GM12874 (cell line): ENCODE data around the gene HOXC9.

Source experiments
- TF ChIP-seq, protein P1 (sequence below): IDR thresholded peaks from 2 replicates; pipeline ENCODE4 v1.5.1; 2011; ENCODE audit warnings: low read depth, mild to moderate bottlenecking, control low read depth, low read length, moderate library complexity; ENCODE audit not compliant: insufficient read depth

HOXC9 gene

DNA sequence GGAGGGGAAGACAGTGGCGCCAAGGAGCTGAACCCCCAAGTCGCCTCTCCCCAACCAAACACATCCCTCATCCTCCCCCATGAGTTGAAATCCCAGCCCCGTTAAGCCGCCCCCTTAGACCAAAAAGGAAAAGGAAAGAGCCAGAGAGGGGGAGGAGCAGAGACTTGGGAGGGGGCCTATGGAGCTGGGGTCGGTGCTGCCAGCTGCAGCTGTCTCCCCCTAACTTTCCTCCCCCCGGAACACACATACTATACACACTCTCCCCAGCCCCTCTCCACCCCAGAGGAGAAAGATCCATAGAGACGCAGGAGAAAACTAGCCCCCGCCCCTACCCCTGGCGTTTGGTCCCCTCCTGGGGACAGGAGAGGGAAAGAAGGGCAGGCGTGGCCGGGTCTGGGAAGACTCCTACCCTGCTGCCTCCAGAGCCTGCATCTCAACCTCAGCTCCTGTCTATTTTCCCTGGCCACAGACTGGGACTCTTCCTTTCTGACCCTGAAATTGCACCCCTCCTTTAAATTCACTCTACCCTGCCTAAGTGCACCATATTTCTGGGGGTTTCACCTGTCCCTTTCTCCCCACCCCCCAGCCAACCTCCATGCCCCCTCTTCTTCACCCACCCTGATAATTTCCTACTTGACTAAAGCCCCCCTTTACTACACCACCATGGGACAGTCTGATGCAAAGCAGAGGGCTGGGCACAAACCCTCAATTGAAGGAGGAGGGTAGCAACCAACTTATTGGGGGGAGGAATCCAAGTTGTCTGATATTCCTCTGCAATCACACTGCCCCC, 1.7 kb upstream of the HOXC9 start:
- TF ChIP-seq, protein P1, sequence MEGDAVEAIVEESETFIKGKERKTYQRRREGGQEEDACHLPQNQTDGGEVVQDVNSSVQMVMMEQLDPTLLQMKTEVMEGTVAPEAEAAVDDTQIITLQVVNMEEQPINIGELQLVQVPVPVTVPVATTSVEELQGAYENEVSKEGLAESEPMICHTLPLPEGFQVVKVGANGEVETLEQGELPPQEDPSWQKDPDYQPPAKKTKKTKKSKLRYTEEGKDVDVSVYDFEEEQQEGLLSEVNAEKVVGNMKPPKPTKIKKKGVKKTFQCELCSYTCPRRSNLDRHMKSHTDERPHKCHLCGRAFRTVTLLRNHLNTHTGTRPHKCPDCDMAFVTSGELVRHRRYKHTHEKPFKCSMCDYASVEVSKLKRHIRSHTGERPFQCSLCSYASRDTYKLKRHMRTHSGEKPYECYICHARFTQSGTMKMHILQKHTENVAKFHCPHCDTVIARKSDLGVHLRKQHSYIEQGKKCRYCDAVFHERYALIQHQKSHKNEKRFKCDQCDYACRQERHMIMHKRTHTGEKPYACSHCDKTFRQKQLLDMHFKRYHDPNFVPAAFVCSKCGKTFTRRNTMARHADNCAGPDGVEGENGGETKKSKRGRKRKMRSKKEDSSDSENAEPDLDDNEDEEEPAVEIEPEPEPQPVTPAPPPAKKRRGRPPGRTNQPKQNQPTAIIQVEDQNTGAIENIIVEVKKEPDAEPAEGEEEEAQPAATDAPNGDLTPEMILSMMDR, result no peak

DNA sequence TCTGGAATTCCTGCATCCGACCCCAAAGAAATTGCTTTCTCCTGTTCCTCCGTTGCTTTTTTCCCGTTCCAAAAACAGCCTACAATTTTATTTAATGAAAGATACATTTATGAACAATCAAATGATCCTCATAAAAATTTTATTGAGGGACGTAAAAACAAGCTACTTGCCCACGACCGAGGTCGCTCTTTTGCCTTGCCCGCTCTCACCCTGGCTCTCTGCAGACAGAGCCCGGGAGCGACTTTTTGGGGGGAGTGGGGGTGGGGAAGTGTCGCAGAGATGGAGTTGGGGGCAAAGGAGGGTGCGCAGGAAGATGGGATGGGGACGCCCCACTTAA, 1.1 kb upstream of the HOXC9 start:
- TF ChIP-seq, protein P1, result no peak

DNA sequence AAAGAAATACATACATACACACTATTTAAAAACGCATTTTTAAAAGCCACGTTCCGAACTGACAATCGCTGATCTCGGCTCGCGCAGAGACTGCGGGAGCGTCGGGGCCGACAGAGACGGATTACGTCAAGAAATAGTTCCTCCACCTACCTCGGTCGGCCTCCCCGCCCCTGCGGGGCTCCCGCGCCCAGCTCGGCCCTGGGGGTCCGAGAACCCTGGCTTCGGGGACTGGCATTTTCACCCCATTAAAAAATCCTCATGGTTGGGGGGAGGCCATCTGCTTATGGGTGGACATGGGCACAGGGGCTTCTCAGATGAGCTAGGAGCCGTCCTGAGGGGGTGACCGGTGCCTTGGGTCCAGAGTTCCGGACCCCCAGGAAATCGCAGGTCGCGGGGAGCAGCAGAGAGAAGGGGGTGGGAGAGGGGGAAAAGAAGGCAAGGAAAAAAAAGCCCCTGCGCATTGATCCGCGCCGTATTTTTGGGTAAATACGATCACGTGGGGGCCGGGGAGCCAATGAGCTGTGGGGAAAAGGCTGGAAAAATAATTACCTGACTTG, 324 bp upstream of the HOXC9 start:
- TF ChIP-seq, protein P1, result no peak

DNA sequence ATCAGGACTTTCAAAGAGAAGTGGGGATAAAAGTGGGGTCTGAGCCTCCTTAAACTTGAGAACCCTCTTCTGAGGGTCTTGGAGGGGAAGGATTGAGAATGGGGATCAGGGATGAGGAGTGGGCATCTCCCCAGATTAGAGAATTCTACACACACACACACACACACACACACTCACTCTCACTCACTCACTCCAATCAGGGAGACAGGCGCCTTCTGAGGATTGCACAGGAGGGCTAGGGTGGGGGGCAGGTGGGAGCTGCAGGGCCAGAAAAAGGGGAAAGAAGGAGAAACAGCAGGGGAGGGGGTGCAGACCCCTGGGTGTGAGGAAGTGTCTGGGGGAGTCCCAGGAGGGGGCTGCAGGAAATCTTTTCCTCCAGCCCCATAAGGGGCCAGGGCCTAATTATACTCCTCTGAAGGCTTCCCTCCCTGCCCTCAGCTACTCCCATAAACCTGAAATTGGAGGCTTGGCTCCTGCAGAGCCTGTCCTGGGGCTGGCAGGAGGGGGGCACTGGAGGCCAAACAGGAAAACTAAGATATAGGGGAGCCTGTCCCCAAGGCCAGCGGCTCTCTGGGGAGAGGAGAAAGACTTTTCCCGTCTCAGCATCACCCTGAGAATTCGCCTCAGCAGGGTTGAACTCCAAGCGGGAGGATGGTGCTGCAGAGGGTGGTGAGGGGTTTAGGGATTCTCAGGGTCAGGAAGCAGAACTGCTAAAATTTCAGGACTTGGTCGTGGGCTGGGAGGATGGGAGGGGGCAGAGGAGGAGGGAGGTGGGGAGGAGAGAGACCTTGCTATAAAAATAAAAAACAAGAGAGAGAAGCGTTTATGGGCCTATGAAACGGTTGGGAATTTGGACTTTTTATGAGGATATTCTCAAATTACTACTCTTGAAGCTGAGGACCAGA, 1.6 kb downstream of the HOXC9 start:
- TF ChIP-seq, protein P1, result no peak

DNA sequence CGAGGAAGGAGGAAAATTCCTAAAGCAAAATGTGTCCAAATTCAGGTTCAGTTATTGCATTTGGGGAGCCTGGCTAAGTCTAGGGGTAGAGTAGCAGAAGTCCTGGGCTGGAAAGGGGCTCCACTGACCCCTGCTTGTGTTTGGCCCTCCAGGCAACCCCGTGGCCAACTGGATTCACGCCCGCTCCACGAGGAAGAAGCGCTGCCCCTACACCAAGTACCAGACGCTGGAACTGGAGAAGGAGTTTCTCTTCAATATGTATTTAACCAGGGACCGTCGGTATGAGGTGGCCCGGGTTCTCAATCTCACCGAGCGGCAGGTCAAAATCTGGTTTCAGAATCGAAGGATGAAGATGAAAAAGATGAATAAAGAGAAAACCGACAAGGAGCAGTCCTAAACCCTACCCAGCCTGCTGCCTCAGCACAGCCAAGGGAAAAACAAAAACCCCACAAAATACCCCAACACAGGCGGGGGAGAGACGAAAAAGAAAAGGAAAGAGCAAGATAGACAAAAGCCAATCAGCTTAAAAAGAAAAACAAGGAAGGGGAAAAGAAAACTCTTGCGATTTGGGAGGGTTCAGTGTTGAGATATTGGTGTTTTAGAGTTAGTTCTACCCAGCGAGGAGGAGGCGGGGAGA, 2.4 kb downstream of the HOXC9 start:
- TF ChIP-seq, protein P1, result no peak

DNA sequence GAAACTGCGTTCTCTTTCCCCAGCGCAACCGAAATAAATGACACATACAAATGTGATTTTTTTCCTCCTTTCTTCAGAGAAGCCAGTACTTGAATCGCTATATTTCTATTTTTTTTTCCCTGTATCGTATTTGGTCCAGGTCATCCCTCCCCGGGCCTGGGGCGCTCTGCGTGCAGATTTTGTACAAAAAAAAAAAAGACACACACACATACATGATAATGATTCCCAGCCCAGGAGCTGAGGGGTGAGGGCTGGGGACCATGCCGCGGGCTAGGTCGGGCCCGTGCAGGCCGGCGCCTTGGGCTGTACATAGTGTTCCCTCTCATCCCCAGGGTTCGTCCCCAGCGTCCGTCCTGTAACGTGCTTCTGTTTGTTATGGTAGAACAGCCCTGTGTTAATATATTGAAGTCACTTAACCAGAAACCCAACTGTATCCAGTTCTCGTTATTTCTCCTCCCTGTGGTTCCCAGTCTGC, 3.0 kb downstream of the HOXC9 start:
- TF ChIP-seq, protein P1, result no peak

DNA sequence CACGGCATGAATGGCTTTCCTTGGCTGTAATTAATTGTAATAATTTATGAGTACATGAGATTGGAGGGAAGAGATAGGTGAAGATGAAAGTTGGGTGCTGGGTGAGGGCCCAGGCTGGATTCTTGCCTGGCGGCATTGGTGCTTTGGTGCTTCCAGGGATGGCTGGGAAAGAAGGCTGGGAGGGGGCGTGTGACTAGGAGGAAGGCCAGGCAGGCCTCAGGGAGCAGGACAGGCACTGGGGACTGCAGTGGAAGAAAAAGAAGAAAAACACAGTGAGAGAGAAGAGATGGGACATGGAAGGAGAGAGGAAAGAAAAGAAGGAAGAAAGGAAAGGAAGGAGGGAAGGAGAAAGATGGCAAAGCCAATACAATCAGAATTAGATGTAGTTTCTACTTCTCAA, 3.7 kb downstream of the HOXC9 start:
- TF ChIP-seq, protein P1, result no peak
